Fibroblast of upper back skin (primary cell): Measurements from ENCODE around the gene KRTAP5-1.

Source experiments
- DNase-seq: peaks from one replicate; pipeline ENCODE4 v3.0.0-alpha.2; 2013

KRTAP5-1 gene

GRCh38 chr11:1570896-1571759 is 14.0 kb downstream of the KRTAP5-1 start:
- DNase-seq, result peak; percentile 26

DNA sequence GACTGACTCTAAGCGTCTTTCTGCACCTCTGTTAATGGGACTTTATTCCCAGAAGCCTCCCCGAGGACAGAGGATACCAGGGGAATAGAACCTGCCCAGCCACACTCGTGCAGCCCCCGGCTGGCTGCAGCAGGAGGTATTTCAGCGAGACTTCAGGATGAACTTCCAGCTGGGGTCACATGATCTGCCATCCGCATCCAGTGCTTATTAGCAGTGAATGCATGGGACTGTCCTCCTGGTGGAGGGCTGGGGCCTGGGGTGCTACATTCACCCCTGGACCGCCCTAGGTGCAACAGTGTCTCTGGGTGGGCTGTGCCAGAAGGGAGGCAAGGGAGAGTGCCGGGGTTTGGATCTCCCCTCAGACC is 14.6 kb downstream of the KRTAP5-1 start:
- DNase-seq, result no peak

DNA sequence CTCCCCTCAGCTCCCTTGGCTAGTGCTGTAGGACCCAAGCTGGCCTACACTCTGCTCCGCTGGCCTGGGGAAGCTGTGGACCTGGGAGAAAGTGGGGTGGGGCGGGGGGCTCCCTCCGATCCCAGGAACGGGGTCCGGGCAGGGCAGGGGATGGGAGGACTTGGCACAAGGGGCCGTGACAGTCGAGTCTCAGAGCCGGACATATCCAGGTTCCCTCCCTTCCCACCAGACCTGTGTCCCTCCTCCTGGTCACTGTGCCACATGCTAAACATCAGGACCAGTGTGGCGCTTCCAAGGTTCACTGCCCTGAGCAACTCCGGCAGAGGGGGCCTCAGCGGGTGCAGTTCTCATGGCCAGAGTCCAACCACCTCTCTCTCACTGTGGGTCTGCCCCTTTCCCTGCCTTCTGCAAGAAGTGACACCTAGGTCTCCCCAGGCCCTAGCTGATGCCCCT is 15.1 kb downstream of the KRTAP5-1 start:
- DNase-seq, result no peak

- no peak for DNase-seq
Observed at GRCh38 chr11:1569251-1569780, 15.8 kb downstream of the KRTAP5-1 start.

- no peak for DNase-seq
Observed at GRCh38 chr11:1568441-1568911, 16.6 kb downstream of the KRTAP5-1 start.

DNA sequence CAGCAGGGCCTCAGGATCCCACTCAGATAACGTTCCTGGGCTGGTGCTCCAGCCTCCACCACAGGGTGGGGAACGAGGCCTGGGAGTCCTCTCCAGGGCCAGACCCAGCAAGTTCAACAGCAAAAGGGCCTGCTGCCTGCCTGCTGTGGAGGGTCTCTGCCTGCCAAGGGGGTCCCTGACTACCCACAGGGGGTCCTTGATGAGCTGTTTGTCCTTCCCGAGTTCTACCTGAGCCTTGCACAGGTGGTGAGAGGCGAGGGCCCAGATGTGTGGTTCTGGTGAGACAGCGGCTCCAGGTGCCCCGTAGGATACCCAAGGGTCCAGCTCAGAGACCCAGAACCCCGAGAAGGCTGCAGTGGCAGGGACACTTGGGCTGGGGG is 17.4 kb downstream of the KRTAP5-1 start:
- DNase-seq, result no peak

- no peak for DNase-seq
Observed at GRCh38 chr11:1567052-1567720, 17.9 kb downstream of the KRTAP5-1 start.

DNA sequence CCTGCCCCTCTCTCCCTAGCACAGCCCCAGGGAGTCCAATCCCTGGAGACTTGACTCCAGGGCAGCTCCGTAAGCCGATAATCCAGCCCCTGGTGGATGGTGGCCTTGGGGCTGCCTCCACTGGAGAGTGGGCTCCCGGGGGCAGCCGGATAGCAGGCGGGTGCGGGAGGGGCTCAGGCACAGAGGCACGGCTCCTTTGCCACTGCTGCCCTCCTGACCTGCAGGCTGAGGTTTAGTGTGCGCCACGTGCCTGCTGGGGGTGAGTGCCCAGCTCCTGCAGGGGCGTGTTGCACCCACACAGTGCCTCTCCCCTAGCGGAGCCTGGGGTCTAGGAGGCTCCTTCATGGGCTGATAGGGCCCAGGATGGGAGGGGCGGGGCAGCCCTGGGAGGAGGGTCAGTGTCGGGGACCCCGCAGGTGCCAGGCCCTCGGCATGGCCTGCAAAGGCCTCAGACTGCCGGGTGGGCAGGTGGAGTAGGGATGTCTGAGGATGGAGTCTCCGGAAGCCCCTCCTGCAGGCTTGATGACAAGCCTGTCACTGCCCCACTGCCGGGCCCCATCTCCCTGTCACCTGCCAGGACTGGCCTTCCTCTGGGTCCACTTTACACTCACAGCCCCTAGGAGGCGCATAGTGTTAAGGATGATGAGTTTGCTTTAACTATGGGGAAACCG is 18.6 kb downstream of the KRTAP5-1 start:
- no peak for DNase-seq

GRCh38 chr11:1565904-1566247 is 19.2 kb downstream of the KRTAP5-1 start:
- DNase-seq, result no peak

DNA sequence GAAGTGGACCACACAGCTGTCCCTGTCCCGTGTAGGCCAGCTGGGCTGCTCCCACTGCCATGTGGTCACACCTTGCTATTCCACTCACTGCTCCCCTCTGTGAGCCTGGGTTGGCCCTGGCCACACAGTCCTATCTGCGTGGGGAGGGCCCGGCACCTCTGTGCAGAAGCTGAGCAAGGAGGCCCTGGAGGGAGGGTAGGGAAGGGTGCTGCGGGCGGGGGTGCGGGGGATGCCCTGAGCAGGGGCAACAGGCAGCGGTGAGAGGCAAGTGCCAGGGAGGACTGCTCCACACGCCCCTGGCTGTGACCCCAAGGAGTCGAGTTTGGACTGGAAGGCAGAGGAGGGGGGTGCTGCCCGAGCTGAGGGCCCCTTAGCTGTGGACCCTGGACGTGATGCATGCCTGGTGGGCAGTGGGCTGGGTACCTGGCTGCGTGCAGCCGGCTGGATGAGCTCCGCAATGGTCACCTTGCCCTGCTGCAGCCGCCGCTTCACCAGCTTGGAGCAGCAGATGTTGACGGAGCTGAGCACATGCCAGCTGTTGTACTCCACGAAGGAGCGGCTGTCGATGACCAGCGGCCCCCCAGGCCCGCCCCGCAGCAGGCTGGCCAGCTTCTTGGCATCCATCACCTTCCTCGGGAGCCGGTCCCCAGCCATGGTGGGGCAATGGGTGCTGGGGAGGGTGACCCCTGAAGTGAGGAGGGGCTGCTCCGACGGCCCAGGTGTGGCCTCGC is 19.7 kb downstream of the KRTAP5-1 start:
- DNase-seq, result no peak

DNA sequence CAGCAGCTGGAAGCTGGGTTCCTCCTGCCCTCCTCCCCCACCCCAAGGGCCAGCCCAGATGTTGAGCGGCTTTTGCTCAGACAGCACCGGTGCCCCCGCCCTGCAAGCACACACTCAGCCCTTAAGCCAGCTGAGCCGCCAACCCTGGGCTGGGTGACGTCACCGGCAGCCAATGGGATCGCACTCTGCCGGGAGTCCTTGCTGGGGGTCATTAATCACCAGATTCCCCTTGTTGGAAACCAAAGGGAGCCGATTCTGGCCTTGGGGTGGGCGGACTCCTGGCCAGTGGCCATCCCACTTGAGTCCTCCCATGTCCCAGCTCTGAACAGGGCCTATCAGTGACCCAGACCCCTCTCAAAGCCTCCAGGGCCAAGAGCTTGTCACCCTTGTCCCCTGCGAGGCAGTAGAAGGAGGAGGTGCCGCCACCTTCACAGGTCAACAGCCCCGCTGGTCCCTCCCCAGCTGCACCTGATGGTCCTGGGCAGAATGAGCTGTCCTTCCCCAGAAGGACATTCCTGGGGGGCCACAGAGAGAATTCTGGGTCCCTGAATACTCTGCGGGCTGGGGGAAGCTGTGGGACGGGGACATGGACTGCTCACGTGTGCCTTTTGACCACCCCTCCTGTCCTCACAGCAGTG is 20.4 kb downstream of the KRTAP5-1 start:
- peak; percentile 91 for DNase-seq

- no peak for DNase-seq
Observed at GRCh38 chr11:1563697-1564534, 21.2 kb downstream of the KRTAP5-1 start.

GRCh38 chr11:1563149-1563638 is 21.9 kb downstream of the KRTAP5-1 start:
- no peak for DNase-seq

DNA sequence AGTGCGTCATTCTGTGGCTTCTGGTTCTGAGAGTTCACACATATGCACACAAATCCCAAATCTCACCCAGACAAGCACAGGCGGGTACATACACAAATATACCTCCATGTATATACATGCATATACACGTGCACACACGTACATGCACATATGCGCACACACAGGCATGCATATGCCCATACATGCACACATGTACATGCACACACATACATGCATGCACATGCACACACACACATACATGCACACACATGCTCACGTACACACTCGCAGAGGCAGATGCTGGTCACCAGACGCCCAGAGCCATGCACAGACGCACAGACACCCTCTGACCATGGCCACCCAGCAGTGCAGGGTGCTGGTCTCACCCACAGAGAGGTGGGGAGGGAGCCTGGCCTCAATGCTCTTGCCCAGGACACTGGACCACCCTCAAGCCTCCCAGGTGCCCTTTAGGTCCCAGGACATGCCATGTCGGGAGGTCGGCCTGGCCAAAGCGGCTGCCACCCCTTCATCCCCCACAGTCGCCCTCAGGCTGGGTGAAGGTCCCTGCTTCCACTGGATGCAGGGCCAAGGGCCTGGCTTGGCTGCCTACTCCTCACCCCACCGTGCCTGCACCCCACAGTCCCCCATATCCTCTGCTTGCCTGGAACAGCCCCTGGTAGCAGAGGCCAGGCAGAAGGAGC is 22.5 kb downstream of the KRTAP5-1 start:
- DNase-seq, result no peak

DNA sequence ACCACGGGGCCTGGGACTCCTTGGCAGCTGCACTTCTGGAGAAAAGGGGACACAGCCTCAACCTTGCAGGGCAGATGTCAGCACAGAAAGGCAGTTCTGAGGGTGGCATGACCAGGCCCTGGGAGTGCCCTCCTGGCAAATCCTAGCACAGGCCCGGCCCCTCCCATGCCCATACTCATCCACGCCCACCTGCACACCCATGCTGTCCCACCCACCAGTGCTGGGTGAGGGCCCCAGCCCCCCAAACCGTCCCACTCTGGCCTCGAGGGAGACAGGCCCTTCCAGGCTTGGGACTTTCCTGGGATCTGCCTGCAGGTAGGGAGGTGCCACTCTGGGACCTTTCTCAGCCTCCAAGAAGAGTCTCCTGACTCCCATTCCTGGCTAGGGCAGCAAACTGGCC is 23.1 kb downstream of the KRTAP5-1 start:
- no peak for DNase-seq

- no peak for DNase-seq
Observed at GRCh38 chr11:1561266-1561665, 23.8 kb downstream of the KRTAP5-1 start.

DNA sequence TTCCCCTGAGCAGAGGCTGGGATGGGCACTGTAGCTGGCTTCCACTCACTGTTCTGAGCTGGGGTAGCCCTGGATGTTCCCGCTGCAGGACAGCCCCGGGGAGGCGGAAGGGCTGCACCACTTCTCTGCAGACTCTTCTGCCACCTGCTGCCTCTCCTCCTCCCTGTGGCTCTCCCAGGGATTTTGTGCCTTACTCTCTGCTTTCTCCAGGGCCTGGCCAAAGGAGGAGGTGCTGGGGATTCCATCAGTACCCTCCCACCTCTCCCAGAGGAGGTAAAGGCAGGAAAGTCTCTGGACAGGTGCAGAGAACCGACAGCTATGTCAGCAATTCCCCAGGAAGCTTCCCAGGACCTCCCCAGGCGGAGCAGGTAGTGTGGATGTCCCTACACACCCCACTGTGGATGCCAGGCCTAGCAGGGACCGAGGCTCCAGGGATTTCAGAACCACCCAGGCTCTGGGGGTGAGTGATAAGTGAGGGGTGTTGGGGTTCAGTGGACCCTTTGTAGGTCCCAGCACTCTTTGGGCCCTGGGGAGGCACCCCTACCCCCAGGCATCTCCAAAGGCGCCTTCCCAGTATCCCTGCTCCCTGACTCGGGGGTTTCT is 24.3 kb downstream of the KRTAP5-1 start:
- no peak for DNase-seq

GRCh38 chr11:1560002-1560648 is 25.0 kb downstream of the KRTAP5-1 start:
- DNase-seq, result no peak

DNA sequence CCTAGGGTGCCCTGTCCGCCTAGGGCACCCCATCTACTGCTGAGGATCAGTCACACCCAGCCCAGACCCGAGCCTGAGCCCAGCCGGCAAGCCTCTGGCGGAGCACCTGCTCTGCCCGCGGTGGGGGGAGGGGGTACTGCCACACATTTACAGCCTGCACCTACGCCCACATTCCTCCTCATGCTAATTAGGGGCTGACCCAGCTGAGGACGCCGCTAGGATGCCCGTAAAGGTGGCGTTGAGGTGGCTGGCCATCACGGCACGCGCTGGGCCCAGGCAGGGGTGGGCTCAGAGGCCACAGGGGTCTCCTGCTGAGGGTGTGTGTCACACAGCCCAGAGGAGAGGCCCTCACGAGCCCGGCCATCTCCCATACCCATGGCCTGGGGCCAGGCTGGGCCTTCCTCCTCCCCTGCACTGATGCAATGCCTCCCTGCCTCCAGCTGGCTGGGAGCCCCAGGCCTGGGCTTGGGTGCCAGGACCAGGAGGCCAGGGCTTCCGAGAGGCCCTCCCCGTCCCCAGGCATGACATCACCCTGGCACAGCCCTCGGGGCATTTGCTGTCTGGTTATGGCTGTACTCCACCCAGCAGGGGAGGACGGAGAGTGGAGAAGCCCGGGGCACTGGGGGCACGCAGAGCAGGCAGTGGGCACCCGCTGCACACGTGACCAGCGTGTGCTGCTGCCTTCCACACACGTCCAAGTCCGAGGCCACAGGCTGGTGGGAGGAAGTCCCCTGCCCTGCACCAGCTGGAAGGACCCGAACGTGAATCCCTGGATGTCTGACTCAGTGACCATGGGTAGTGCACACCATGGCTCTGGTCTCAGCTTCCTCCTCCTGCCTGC is 25.8 kb downstream of the KRTAP5-1 start:
- DNase-seq, result peak; percentile 48
